Lower leg skin (tissue), 3 donors: ENCODE data around the gene ULK1.

ENCODE experiments used
- CTCF ChIP-seq, 3 donors: fragments of 450-650 bp; IDR thresholded peaks; one replicate each; pipeline ENCODE4 v1.5.1; 2016; ENCODE audit warnings: antibody characterized with exemption in 3 of 3, mild to moderate bottlenecking in 3 of 3, moderate library complexity in 2 of 3
- POLR2A ChIP-seq, 2 donors: fragments of 450-650 bp; IDR thresholded peaks; one replicate each; pipeline ENCODE4 v1.6.1; 2016 to 2017; ENCODE audit warnings: antibody characterized with exemption in 2 of 2, mild to moderate bottlenecking in 1 of 2, moderate library complexity in 1 of 2

DNA sequence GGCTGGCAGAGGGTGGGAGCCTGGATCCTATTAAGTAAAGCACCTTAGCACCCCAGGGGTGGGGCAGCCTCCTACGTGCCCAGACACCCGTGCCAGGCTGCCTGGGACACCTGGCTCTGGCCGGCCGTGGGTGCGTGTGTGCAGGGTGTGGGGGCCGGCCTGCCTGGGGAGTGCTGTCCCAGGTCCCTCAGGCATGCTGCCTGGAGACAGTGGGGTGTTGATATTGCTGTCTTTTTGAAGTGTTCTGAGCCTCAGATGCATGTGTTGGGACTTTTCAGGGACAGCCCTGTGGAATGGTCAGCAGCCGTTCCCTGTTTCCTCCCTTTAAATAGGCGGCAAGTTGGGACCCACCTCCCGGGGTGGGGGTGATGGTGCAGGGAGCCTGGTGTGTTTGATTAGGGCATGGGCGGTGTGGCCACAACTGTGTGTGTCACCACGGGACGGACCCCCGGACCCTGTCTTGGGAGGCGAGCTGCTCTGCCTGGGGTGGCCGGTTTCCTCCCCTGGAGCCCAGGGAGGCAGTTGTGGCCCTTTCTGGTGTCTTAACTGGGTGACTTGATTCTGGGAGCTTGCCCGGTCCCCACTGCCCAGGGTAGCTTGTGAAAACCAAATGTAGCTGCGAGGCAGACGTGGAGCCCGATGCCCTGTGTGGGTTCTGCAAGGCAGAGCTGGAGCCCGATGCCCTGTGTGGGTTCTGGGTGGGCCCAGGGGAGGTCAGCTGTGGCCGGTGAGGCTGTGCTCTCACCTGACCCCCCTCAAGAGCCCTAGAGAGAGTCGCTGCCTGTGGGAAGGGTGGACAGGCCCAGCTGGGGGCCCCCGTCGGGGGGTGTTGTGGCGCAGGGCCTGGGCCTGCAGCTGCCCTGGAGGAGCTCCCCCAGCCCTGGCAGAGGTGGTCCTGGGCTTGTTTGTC is 8.2 kb downstream of the ULK1 start:
- TF ChIP-seq CTCF (IDR thresholded peaks at IDR 0.05) (no peak), POLR2A (IDR thresholded peaks at IDR 0.05) (no peak)
